ENCODE data around the gene ARHGAP26. TPM values are rescaled to one million over a fixed set of nuclear protein-coding genes. Genes with fewer than 3 reads are reported as not detected.

ARHGAP26 gene
- total RNA-seq, 1 donor from 2014 or later: 8.6 TPM

DNA sequence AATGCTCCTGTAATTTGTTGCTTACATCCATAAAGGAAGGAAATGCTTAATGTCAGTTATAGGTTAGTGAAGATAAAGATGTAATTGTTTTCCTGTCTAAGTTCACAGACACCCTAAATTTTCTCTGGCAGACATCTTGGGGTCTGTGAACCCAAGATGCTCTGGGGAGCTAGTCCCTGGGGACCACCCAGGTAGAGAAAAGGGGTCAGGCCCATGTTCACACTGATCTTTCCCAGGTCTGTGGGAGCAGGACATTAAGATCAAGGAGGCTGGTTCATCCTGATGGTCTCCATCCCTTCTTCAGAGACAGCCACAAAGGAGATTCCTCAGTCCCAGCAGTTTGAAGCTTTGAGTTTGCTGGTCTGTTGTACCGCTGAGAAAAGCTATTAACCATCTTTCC lies 267.5 kb downstream of the ARHGAP26 start:
- no peaks in the 10 kb centered on the region for H3K27me3 ChIP-seq (ENCODE audit: control insufficient read depth, insufficient read depth, low read length)
- no peak overlapping the region for H3K4me3 ChIP-seq (ENCODE audit: low read depth, low read length)
- TF ChIP-seq, protein P1, sequence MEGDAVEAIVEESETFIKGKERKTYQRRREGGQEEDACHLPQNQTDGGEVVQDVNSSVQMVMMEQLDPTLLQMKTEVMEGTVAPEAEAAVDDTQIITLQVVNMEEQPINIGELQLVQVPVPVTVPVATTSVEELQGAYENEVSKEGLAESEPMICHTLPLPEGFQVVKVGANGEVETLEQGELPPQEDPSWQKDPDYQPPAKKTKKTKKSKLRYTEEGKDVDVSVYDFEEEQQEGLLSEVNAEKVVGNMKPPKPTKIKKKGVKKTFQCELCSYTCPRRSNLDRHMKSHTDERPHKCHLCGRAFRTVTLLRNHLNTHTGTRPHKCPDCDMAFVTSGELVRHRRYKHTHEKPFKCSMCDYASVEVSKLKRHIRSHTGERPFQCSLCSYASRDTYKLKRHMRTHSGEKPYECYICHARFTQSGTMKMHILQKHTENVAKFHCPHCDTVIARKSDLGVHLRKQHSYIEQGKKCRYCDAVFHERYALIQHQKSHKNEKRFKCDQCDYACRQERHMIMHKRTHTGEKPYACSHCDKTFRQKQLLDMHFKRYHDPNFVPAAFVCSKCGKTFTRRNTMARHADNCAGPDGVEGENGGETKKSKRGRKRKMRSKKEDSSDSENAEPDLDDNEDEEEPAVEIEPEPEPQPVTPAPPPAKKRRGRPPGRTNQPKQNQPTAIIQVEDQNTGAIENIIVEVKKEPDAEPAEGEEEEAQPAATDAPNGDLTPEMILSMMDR (IDR thresholded peaks at IDR 0.05; ENCODE audit: insufficient read depth, low read length, poor library complexity, severe bottlenecking): no peak
- no peak for DNase-seq (ENCODE audit: low read depth)
- H3K36me3 ChIP-seq (ENCODE audit: control insufficient read depth, insufficient read depth, low read length): no peaks in the 10 kb centered on the region

DNA sequence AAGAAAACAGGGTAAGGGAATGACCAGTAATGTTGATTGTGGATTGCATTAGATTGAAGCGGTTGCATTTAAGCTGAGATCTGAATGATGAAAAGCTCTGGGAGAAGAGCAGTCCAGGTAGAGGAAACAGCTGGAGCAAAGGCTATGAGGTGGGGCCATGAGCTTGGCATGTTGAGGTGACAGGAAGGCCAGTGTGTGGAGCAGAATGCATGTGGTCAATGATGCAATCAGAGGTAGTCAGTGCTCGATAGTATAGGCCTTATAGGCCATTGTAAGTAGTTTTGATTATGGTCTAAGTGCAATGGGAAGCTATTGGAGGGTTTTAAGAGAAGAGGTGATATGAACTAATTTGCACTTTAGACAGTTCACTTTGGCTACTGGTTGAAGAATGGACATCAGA lies 270.4 kb downstream of the ARHGAP26 start:
- Histone ChIP-seq H3K36me3 (ENCODE audit: control insufficient read depth, insufficient read depth, low read length) (no peaks in the 10 kb centered on the region), H3K27me3 (ENCODE audit: control insufficient read depth, insufficient read depth, low read length) (no peaks in the 10 kb centered on the region), H3K4me3 (ENCODE audit: low read depth, low read length) (no peak overlapping the region)
- DNase-seq (ENCODE audit: low read depth): no peak
- TF ChIP-seq, protein P1 (IDR thresholded peaks at IDR 0.05; ENCODE audit: insufficient read depth, low read length, poor library complexity, severe bottlenecking): no peak

DNA sequence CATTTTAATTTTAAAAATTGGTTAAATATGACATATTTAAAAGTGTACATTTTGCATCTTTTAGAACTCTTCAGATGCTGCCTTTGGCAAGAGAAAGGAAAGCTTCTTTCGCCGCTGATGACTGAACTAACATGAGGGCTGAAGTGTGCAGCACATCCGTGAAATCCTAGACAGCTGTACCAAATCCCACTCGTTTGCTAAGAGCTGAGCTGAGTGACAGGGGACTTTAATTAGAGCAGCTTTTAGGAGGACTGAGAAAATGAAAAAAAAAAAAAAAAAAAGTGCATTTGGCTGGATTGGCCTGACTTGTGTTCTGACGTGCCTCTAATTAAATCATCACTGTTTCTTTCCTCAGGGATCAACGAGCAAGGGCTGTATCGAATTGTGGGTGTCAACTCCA lies 271.3 kb downstream of the ARHGAP26 start:
- no peaks in the 10 kb centered on the region for H3K27me3 ChIP-seq (ENCODE audit: control insufficient read depth, insufficient read depth, low read length)
- no peaks in the 10 kb centered on the region for H3K36me3 ChIP-seq (ENCODE audit: control insufficient read depth, insufficient read depth, low read length)

DNA sequence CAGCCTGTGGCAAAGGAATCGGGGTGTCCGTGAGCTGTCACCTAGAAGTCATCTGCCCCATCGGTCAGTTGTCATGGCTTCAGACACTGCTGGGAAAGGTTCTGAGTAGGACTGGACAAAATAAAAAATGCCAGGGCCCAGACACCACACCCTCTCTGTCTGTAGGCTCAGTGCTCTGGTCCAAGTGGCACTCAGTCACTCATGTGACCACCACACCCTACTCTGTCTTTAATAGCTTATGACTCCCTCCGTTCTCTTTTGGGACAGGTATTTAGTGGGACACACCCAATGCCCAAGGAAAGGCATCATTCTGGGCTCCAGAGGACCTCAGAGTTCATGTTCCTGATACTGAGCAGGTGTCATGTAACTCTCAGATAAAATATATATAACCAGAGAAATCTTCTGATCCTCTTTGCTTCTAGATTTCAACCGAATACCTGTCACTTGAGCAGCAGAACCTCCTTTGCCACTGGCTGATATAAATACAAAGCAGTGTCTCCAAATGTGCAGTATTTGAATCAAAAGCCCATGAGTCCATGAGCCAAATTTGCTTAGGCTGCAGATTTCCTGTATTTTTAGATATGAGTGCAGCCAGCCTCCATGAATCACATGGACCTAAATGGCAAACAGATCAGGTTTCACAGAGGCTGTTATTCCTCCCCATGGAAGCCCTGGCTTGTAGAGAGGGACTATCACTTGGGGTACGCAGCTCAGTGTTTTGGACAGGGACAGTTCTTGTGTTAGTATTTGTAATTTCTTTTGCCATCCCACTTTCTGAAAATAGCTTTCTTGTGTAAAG lies 272.0 kb downstream of the ARHGAP26 start:
- no peak overlapping the region for H3K4me3 ChIP-seq (ENCODE audit: low read depth, low read length)
- TF ChIP-seq, protein P1 (IDR thresholded peaks at IDR 0.05; ENCODE audit: insufficient read depth, low read length, poor library complexity, severe bottlenecking): no peak
- H3K36me3 ChIP-seq (ENCODE audit: control insufficient read depth, insufficient read depth, low read length): no peaks in the 10 kb centered on the region
- no peak for DNase-seq (ENCODE audit: low read depth)
- no peaks in the 10 kb centered on the region for H3K27me3 ChIP-seq (ENCODE audit: control insufficient read depth, insufficient read depth, low read length)

More for the DNA sequence above, 271.3 kb downstream of the ARHGAP26 start:
- DNase-seq (ENCODE audit: low read depth): no peak
- TF ChIP-seq, protein P1 (IDR thresholded peaks at IDR 0.05; ENCODE audit: insufficient read depth, low read length, poor library complexity, severe bottlenecking): no peak
- no peak overlapping the region for H3K4me3 ChIP-seq (ENCODE audit: low read depth, low read length)

DNA sequence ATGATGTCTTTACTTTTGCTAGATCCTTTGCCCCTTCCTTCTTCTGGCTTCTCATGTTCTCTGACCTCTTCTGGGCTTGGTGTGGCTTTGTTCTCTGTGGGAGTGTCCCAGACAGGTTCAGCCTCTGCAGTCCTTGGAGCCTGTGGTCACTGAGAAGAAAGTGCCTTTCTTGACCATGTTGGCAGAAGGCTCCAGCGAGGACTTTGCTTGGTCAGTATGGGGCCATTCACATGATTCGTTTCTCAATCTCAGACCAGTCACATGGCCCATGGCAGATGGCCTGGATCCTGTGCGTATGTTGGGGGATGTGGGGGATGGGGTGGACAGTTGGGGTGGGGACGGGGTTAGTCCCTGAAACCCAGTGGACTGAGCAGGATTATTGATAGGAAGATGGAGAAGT lies 274.1 kb downstream of the ARHGAP26 start:
- Histone ChIP-seq H3K36me3 (ENCODE audit: control insufficient read depth, insufficient read depth, low read length) (no peaks in the 10 kb centered on the region), H3K4me3 (ENCODE audit: low read depth, low read length) (no peak overlapping the region), H3K27me3 (ENCODE audit: control insufficient read depth, insufficient read depth, low read length) (no peaks in the 10 kb centered on the region)
- no peak for DNase-seq (ENCODE audit: low read depth)
- TF ChIP-seq, protein P1 (IDR thresholded peaks at IDR 0.05; ENCODE audit: insufficient read depth, low read length, poor library complexity, severe bottlenecking): no peak

DNA sequence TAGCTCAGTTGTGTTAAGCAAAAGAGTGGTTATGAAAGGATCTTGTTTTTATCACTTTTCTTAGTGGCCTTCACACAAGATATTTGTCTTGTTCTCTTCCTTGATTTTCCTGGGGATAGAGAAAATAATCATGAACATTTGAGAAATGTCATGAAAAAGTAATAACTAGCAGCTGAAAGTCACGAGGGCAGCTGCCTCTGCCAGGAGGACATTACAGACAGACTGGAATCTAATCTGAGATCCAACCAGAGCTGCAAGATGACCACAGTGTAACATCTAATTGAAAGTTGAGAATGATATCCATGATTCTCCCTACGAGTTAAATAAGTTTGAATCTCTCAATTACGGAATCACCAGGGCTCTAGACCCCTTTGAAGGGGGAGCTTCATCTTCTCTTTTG lies 274.9 kb downstream of the ARHGAP26 start:
- Histone ChIP-seq H3K27me3 (ENCODE audit: control insufficient read depth, insufficient read depth, low read length) (no peaks in the 10 kb centered on the region), H3K4me3 (ENCODE audit: low read depth, low read length) (no peak overlapping the region), H3K36me3 (ENCODE audit: control insufficient read depth, insufficient read depth, low read length) (no peaks in the 10 kb centered on the region)
- no peak for DNase-seq (ENCODE audit: low read depth)
- TF ChIP-seq, protein P1 (IDR thresholded peaks at IDR 0.05; ENCODE audit: insufficient read depth, low read length, poor library complexity, severe bottlenecking): no peak
